ENCODE measurements around the gene GRK3. TPM values are rescaled to one million over a fixed set of nuclear protein-coding genes. Genes with fewer than 3 reads are reported as not detected.

GRK3 gene
- polyA plus RNA-seq, 12 donors = 5.7 to 16.8 (median 8.5) TPM; not detected in 1

GRCh38 chr22:25754527-25755202 lies 190.2 kb downstream of the GRK3 start:
- peak; percentile 35 for DNase-seq

GRCh38 chr22:25757686-25758085 lies 193.2 kb downstream of the GRK3 start:
- no peak for DNase-seq

GRCh38 chr22:25758316-25758715 lies 193.8 kb downstream of the GRK3 start:
- DNase-seq = no peak

GRCh38 chr22:25759825-25760231 lies 195.4 kb downstream of the GRK3 start:
- DNase-seq = no peak

- DNase-seq = no peak
Observed at GRCh38 chr22:25760294-25760693, 195.8 kb downstream of the GRK3 start.

- no peak for DNase-seq
Observed at GRCh38 chr22:25760848-25761595, 196.5 kb downstream of the GRK3 start.

- no peak for DNase-seq
Observed at GRCh38 chr22:25762147-25762546, 197.7 kb downstream of the GRK3 start.

GRCh38 chr22:25763239-25763777 lies 198.8 kb downstream of the GRK3 start:
- DNase-seq = no peak

GRCh38 chr22:25764270-25765015 lies 200.0 kb downstream of the GRK3 start:
- no peak for DNase-seq

- no peak for DNase-seq
Observed at GRCh38 chr22:25765016-25765367, 200.5 kb downstream of the GRK3 start.

- DNase-seq = no peak
Observed at GRCh38 chr22:25765801-25766200, 201.3 kb downstream of the GRK3 start.

- DNase-seq = no peak
Observed at GRCh38 chr22:25766418-25766817, 201.9 kb downstream of the GRK3 start.

GRCh38 chr22:25770333-25770732 lies 205.9 kb downstream of the GRK3 start:
- no peak for DNase-seq

- no peak for DNase-seq
Observed at GRCh38 chr22:25772288-25772687, 207.8 kb downstream of the GRK3 start.

- DNase-seq = no peak
Observed at GRCh38 chr22:25774575-25775026, 210.1 kb downstream of the GRK3 start.

- DNase-seq = no peak
Observed at GRCh38 chr22:25775531-25775930, 211.1 kb downstream of the GRK3 start.

- no peak for DNase-seq
Observed at GRCh38 chr22:25777411-25777810, 212.9 kb downstream of the GRK3 start.

- DNase-seq = no peak
Observed at GRCh38 chr22:25777870-25778269, 213.4 kb downstream of the GRK3 start.

All from muscle of arm (tissue), 12 donors.